GM19395 (cell line): ENCODE measurements around the gene FAM222B.
"Not testable (repeated sequence)": the region's sequence is repeated elsewhere in the genome, so short reads cannot be mapped to it uniquely, and the experiment has no call there.

ENCODE experiments used
- ATAC-seq: cut with Tn5 transposase; IDR thresholded peaks from one replicate; pipeline ENCODE4 v1.9.1; 2021; ENCODE audit warnings: mild to moderate bottlenecking, moderate library complexity; ENCODE audit not compliant: unreplicated experiment

The FAM222B gene

GRCh38 chr17:28734712-28735241 is 107.8 kb downstream of the FAM222B start:
- no peak for ATAC-seq

DNA sequence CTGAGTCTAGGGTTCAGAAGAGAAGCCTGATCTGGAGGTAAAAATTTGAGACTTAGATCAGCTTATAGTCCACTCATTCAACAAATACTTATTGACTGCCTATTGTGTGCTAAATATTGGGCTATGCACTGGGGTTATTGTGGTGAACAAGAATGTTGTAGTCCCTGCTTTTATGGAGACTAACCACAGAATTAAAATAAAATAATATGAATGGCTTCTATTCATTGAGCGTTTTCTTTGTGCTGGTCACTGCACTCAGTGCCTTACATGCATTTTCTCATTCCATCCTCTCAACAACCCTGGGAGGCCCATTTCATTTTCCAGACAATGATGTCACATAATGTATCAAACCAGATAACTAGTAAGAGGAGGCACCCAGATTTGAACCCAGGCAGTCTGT is 109.2 kb downstream of the FAM222B start:
- no peak for ATAC-seq

DNA sequence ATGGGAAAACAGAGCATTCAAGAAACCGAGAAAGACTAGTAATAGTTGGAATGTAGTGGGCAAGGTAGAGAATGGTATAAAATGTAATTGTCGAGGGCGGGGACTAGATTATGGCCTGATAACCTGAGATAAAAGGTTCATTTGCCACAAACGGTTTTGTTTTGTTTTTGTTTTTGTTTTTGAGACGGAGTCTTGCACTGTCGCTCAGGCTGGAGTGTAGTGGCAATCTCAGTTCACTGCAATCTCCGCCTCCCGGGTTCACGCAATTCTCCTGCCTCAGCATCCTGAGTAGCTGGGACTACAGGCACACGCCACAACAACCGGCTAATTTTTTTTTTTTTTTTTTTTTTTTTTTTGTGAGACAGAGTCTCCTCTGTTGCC is 112.7 kb downstream of the FAM222B start:
- ATAC-seq = no peak

- ATAC-seq = peak; percentile 45
Measured at GRCh38 chr17:28728364-28729200, 114.0 kb downstream of the FAM222B start, which contains the start of gene NEK8. TSS of gene NEK8 (plus strand) at chr17:28728788. CDS start at chr17:28728814, 26 bp downstream.

- ATAC-seq = peak; percentile 41
Measured at GRCh38 chr17:28726627-28727491, 115.7 kb downstream of the FAM222B start.

DNA sequence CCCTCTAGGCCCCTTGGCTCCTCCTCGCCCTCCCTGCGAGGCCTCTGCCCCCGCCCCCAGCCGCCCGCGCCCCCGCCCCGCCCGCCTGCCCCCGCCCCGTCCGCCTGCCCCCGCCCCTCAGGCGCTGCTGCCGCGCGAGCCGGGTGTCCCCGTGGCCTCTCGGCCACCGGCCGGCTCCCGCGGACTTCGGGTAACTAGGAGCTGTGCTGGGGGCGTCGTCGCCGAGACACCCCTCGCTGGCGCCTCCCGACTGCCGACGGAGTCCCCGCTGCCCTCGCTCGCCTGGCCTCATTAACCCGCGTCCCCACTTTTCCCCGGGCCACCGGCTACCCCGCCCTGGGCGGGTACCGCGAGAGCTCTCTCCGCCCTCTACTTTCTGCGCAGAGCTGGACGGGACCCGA is 116.4 kb downstream of the FAM222B start, which contains the start of gene TLCD1:
Gene TLCD1, minus strand, starts transcription at position 8 of the 401 bp plus-strand sequence. CDS start 136 bp downstream, outside the sequence.
- ATAC-seq = peak; percentile 16

DNA sequence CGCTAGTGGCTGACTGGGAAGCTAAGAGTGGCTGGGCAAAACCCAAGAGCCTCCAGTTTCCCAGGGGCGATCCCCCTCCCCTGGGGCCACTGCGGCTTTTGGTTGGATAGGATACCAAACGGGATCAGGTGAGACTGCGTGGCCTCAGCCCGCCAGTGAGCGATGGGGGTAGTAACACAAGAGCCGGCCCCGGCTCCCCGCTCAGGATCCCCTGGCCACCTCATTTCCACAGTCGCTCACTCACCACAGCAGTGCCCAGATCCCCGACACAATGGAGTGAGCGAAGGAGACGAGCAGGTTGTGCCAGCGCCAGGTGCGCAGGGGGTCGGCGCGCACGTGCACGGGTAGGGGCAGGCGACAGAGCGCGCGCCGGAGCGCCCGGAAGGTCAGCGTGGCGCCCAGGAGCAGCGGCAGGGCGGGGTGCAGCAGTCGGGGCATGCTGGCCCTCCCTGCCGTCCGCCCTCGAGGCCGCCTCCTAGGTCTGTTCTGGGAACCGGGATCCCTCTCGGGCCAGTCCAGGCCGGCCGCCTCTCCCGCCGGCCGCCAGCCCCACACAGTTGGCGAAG is 116.8 kb downstream of the FAM222B start:
- ATAC-seq = no peak

- ATAC-seq = no peak
Measured at GRCh38 chr17:28725166-28725659, 117.4 kb downstream of the FAM222B start.

DNA sequence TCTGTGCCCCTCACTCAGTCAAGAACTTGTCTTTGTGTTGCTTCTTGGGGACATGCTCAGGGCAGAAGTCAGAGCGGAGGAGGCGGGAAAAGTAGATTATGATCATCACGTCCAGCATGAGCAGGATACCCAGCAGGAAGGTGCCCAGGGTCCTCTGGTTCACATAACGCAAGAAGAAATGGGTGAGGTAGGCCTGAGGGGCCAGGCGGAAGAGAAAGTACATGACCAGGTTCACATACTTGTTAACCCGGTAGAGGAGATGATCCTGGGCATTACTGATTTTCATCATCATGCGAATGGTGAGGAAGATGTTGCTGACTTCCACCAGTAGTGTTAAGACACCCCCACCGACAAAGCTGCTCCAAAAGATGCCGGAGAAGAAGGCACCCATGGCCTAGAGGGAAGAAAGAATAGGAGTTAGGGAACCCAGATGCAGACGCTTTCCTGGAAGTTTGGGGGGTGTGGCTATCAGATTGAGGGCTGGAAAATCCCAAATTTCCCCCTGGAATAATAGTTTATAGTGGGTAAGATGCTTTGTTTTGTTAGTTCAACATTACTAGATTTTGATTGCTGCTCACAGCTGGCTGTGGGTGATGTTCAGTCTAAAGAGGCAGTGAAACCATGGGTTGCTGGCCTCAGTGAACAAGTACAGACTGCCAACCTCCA is 118.0 kb downstream of the FAM222B start:
- ATAC-seq = no peak

DNA sequence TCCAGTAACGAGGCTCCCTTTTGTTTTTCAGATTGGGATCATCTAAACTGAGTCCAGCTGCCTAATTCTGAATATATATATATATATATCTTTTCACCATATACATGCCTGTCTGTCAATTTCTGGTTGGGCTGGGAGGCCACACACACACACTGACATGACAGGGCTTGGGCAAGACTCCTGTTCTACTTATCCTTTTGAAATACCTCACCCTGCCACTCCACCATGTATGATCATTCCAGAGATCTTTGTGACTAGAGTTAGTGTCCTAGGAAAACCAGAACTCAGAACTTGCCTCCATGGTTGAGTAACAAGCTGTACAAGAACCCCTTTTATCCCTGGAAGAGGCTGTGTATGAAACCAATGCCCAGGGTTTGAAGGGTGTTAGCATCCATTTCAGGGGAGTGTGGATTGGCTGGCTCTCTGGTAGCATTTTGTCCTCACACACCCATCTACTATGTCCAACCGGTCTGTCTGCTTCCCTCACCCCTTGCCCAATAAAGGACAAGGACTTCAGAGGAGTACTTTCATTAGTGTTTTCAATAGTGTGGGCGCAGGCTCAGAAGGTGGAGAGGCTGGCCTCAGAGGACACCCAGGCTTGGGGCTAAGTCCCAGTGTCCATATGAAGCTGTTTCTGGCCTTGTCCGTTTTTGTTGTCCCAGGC is 118.6 kb downstream of the FAM222B start:
- not testable (repeated sequence) for ATAC-seq

DNA sequence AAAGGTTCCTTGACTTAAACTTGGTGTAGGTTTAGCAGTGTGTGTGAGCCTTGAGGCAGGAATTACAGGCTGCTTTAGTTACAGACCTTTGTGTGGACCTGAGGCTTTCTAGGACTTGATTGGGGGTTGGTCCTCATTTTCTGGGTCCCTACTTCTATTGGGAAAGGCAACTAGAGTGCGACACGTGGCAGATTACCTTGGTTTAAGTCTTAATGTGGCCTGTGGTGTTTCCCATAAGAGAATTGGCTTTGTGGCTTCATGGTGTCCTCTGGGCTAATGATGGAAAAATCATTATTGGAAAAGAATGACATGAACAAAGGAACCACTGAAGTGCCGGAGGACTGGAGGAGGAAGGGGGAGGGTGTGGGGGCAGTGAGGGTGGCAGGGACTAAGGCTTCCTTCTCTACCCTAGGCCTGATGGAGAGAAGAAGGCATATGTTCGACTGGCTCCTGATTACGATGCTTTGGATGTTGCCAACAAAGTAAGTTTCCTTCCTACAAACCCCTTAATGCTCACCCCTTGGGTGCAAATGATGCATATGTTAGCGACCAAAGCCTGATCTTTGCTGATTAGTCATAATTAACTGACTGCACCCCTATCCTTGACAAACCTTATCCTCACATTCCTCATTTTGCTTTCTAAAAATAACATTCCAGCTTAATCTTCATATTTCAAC is 119.3 kb downstream of the FAM222B start:
- no peak for ATAC-seq

DNA sequence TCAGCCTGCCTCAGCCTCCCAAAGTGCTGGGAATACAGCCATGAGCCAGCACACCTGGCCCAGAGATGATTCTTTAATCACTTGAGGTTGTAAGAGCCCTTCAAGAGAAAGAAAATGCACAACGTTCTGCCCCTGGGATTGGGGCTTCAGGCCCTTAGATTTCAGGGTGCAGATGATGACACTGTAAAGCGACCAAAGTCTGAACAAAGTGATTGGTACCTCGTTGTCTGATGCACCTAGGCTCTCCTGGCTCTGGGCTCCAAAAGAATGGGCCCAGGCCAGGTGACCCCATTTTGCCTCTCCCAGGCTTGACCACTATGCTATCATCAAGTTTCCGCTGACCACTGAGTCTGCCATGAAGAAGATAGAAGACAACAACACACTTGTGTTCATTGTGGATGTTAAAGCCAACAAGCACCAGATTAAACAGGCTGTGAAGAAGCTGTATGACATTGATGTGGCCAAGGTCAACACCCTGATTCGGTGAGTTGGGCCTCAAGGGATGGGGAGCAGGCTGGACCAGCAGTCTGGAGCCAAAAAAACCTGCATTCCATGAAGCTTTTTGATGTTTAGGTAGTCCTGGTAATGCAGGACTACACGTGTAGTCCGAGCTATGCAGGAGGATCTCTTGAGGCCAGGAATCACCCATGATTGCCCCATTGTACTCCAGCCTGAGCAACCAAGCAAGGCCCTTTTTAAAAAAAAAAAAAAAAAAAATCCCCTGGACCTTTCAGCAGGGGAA is 120.0 kb downstream of the FAM222B start:
- no peak for ATAC-seq

GRCh38 chr17:28720997-28721329 is 121.6 kb downstream of the FAM222B start:
- ATAC-seq = not testable (repeated sequence)

DNA sequence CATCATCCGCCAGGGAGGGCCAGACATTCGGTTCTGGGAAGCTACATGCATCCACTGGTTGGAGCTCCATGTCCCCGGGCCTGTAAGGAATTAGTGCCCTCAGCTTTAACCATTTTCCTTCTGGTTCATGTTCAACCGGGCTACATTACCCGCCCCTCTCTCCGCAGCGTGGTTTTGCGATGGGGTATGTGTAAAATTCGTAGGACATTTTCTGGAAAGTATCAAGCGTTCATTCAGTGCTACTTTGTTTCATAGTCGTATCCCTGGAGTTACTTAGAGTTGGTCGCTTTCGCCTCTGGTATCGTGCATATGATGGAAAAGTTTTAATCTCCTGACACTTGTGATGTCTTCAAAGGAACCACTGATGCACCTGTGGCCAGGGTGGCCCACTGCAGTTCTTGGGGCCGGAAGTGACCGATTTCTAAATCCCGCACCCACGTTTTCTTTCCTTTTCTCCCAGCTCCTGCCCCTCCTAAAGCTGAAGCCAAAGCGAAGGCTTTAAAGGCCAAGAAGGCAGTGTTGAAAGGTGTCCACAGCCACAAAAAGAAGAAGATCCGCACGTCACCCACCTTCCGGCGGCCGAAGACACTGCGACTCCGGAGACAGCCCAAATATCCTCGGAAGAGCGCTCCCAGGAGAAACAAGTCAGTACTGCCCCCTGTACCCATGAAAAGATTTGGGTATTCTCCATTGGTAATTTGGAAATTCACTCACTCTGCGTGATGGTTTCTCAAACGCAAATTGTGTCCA is 122.2 kb downstream of the FAM222B start:
- ATAC-seq = no peak

DNA sequence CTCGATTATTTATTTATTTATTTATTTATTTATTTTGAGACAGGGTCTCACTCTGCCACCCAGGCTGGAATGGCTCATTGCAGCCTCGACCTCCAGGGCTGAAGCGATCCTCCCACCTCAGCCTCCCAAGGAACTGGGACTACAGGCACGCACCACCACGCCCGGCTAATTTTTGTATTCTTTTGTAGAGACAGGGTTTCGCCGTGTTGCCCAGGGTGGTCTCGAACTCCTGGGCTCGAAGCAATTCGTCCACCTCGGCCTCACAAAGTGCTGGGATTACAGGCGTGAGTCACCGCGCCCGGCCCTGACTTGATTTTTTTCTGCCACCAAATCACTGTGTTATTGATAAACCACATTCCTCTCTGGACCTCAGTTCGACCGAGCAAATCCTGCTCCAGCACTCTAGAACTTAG is 123.6 kb downstream of the FAM222B start:
- ATAC-seq = no peak

DNA sequence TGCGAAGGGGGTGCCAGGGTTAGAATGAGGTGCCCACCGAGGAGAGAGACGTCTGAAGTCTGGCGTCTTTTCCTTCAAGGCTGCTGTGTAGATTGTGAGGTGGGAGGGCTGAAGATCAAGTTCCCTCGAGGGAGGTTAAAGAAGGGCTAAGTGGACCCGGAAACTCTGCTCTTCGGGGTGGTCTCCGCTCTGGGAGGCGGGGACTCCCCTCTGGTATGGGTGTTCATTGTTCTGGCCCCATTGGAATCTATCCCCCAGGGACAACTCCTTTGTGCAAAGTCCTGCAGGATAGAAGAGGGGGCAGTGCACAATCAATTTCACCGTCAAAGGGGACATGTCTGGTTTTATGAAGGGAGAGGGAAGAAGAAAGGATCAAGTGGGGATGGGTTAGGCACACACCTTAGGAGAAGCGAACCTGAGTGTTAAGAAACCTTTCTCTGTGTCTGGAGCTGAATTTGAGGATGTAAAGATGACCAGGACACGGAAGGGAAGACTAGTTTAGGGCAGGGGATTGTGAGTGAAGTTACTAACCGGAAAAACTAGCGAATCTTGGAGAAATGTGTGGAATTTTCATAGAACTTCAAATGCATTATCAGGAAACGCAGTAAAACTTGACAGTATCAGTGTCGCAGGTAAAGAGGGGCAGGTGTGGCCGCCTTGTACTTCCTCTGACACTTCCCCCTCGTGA is 124.1 kb downstream of the FAM222B start:
- no peak for ATAC-seq

- no peak for ATAC-seq
Measured at GRCh38 chr17:28717578-28718332, 124.8 kb downstream of the FAM222B start, which contains the start of gene RAB34. TSS of gene RAB34 (minus strand) at chr17:28717868. CDS start at chr17:28717266, 602 bp downstream.
